RWPE2 (cell line): Measurements from ENCODE around the gene ACOX1.

Experiments
- ATAC-seq: fragments of 200-7000 bp; cut with Tn5 transposase; 3 replicates; pipeline ENCODE4 v1.9.1; 2021; ENCODE audit warnings: low read depth
- DNase-seq: peaks from one replicate; pipeline ENCODE4 v3.0.0-alpha.2; 2020; ENCODE audit warnings: low spot score
- H3K27ac ChIP-seq: fragments of 450-650 bp; 2 replicates; pipeline ENCODE4 v1.5.1; 2017; ENCODE audit warnings: mild to moderate bottlenecking; ENCODE audit not compliant: poor library complexity, severe bottlenecking
- H3K27me3 ChIP-seq: fragments of 250-450 bp; sonication (Bioruptor Pico); 2 replicates; pipeline ENCODE4 v1.5.1; 2021; ENCODE audit warnings: mild to moderate bottlenecking, moderate library complexity; ENCODE audit not compliant: insufficient read depth, poor library complexity, severe bottlenecking
- H3K36me3 ChIP-seq: fragments of 250-450 bp; sonication (Bioruptor Pico); 2 replicates; pipeline ENCODE4 v1.5.1; 2020; ENCODE audit warnings: low read depth, mild to moderate bottlenecking, moderate library complexity
- H3K4me1 ChIP-seq: fragments of 250-450 bp; sonication (Bioruptor Pico); 2 replicates; pipeline ENCODE4 v1.5.1; 2021; ENCODE audit warnings: mild to moderate bottlenecking, moderate library complexity; ENCODE audit not compliant: insufficient read depth, poor library complexity, severe bottlenecking
- H3K4me3 ChIP-seq: fragments of 250-450 bp; sonication (Bioruptor Pico); 2 replicates; pipeline ENCODE4 v1.5.1; 2021; ENCODE audit warnings: mild to moderate bottlenecking, moderate library complexity; ENCODE audit not compliant: severe bottlenecking
- H3K9me3 ChIP-seq: fragments of 250-450 bp; sonication (Bioruptor Pico); 2 replicates; pipeline ENCODE4 v1.5.1; 2021; ENCODE audit warnings: mild to moderate bottlenecking, moderate library complexity; ENCODE audit not compliant: severe bottlenecking
- TF ChIP-seq, protein P1 (sequence below): fragments of 450-650 bp; IDR thresholded peaks from one replicate; pipeline ENCODE4 v1.5.1; 2017; ENCODE audit warnings: mild to moderate bottlenecking, moderate library complexity; ENCODE audit not compliant: poor library complexity, severe bottlenecking

The ACOX1 gene

DNA sequence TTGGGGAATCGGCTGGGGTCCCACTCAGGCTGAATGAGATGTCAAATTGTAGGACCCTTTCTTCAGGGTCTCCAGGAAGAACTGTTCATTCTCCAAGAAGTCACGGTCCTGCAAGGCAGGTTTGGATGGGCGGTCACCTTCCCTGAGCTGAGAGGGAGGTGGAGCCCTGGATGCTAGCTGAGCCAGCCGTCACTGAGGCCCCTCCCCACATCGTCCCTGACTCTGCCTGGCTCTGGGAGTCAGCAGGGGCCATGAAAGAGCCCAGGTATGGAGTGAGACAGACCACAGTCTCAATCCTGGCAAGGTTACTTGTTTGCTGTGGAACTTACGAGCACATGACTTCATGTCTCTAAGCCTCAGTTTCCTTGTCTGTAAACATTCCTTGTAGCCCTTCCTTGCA lies 68.3 kb downstream of the ACOX1 start:
- Histone ChIP-seq H3K4me1 (peaks cover 10% of the 10 kb centered on the region), H3K4me3 (no peak overlapping the region), H3K9me3 (no peaks in the 10 kb centered on the region), H3K27ac (peak overlapping the region; percentile 44), H3K36me3 (peaks cover 7% of the 10 kb centered on the region), H3K27me3 (no peaks in the 10 kb centered on the region)
- no peak for ATAC-seq
- TF ChIP-seq, protein P1, sequence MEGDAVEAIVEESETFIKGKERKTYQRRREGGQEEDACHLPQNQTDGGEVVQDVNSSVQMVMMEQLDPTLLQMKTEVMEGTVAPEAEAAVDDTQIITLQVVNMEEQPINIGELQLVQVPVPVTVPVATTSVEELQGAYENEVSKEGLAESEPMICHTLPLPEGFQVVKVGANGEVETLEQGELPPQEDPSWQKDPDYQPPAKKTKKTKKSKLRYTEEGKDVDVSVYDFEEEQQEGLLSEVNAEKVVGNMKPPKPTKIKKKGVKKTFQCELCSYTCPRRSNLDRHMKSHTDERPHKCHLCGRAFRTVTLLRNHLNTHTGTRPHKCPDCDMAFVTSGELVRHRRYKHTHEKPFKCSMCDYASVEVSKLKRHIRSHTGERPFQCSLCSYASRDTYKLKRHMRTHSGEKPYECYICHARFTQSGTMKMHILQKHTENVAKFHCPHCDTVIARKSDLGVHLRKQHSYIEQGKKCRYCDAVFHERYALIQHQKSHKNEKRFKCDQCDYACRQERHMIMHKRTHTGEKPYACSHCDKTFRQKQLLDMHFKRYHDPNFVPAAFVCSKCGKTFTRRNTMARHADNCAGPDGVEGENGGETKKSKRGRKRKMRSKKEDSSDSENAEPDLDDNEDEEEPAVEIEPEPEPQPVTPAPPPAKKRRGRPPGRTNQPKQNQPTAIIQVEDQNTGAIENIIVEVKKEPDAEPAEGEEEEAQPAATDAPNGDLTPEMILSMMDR: no peak
- DNase-seq: no peak

DNA sequence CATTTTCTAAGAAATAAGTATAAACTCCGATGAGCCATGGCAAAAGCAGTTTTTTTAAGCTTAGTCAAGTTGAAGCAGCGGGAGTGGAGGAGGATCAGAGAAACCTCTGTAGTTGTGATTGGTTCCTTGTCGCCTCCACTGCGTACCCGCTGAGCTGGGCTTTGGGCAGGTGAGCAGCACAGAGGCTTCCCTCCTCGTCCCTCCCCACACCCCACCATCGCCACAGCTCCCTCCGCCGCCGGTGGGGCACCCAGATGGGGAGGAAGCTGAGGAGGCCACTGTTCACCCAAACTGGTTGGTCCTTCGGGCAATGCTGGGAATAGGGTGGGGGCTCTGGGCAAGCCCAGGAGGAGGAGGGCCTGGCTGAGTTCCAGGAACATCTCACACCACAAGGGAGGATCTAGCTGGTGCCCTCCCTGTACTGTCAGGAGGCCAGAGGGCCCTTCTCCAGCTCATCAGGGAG lies 69.1 kb downstream of the ACOX1 start:
- ATAC-seq: peak; percentile 60
- no peak overlapping the region for H3K4me3 ChIP-seq
- peak overlapping the region; percentile 44 for H3K27ac ChIP-seq
- no peaks in the 10 kb centered on the region for H3K9me3 ChIP-seq
- TF ChIP-seq, protein P1: no peak
- peaks cover 7% of the 10 kb centered on the region for H3K36me3 ChIP-seq
- no peaks in the 10 kb centered on the region for H3K27me3 ChIP-seq
- peaks cover 16% of the 10 kb centered on the region for H3K4me1 ChIP-seq
- peak; percentile 69 for DNase-seq

DNA sequence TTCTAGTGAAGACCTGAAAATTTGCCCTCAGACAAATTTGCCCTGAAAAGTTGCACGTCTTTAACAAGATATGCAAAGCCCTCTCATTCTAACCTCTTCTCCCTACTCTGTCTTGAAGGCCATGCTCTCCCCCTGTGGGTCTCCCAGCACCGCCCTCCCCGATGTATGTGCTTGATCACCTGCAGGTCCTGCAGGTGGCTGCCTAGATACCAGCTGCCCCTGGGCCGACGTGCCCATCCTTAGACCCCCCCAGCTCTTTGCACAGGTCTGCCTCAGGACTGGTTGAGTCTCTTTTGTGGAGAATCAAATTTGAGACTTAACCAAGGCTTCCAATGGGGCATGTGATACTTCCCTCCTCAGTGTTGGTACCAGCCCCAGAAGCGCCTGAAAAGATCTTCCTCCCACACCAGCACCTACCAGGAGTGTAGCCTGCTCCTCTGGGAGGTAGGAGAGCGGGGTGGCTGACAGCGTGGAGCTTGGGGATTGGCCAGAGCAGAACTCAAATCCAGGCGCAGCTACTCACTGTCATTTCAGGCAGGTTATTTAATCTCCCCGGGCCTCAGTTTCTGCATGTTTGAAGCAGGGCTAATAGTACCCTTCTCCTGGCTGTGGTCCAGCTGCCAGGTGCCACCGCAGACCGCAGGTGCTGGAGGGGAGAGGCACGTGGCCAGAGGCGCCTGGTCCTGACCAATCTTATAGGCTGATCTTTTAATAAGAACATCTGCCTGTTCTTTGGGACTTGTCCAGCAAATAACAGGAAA lies 69.7 kb downstream of the ACOX1 start:
- Histone ChIP-seq H3K4me3 (no peak overlapping the region), H3K27ac (peak overlapping the region; percentile 44), H3K36me3 (peaks cover 7% of the 10 kb centered on the region; the same call in 1 of the 2 replicates), H3K27me3 (no peaks in the 10 kb centered on the region), H3K4me1 (peaks cover 16% of the 10 kb centered on the region), H3K9me3 (no peaks in the 10 kb centered on the region)
- ATAC-seq (no peak), DNase-seq (no peak)
- TF ChIP-seq, protein P1: no peak

DNA sequence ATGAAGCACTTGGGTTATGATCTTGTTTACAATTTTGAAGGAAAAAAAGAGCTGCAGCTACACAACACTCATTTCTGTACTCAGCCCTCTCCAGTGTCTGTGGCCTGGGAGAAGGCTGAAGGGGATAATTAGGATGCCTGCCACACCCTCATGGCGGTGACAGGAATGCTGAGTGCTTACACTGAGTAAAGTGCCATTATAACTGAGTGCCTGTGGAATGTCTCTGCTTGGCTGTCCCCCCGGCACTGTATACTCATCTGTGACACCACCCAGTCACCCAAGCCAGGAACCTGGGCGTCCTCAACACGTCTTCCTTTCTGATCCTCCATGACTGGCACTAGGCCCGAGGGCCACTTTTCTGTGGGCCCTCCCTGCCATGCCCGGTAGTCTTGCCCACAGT lies 70.8 kb downstream of the ACOX1 start:
- DNase-seq (no peak), ATAC-seq (no peak)
- H3K9me3 ChIP-seq: no peaks in the 10 kb centered on the region
- TF ChIP-seq, protein P1: no peak
- no peak overlapping the region for H3K27ac ChIP-seq
- H3K27me3 ChIP-seq: no peaks in the 10 kb centered on the region
- H3K4me3 ChIP-seq: no peak overlapping the region
- H3K4me1 ChIP-seq: peaks cover 20% of the 10 kb centered on the region
- peaks cover 10% of the 10 kb centered on the region; the same call in 1 of the 2 replicates for H3K36me3 ChIP-seq

DNA sequence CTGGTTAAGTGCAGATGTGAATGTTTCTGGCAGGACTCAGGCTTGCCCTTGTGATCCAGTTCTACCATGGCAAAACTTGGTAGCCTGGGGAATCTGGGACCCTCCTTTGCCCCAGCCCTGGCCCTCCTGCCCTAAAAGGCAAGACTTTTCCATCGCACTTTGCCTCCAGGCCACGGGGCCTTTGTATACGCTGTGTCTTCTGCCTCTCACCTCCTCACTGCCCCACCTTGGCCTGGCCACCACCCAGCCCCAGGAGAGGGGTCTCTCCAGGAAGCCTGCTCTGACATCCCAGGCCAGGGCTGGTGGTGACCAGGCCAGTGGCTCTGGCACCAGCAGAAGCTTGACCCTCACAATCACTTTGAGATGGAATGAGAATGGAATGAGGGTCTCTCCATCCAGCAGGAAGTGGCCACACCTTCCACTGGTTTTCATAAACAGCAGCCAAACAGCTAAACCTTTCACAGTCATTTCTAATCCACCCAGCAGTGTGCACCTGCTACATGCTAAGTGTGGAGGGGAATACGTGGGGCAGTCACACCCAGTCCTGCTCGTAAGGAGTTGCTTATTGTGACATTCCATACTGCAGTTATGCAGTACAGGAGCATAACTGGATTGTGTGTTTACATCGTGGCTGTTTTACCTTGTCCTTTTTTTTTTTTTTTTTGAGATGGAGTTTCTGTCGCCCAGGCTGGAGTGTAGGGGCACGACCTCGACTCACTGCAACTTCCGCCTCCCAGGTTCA lies 72.7 kb downstream of the ACOX1 start:
- TF ChIP-seq, protein P1: no peak
- no peak for ATAC-seq
- no peaks in the 10 kb centered on the region for H3K27me3 ChIP-seq
- peaks cover 20% of the 10 kb centered on the region for H3K4me1 ChIP-seq
- no peak overlapping the region for H3K4me3 ChIP-seq
- peaks cover 24% of the 10 kb centered on the region for H3K36me3 ChIP-seq
- peak overlapping the region; percentile 69 for H3K27ac ChIP-seq
- H3K9me3 ChIP-seq: no peaks in the 10 kb centered on the region
- DNase-seq: no peak
